ENCODE results near the gene RBM17.

- TF ChIP-seq, protein P1, sequence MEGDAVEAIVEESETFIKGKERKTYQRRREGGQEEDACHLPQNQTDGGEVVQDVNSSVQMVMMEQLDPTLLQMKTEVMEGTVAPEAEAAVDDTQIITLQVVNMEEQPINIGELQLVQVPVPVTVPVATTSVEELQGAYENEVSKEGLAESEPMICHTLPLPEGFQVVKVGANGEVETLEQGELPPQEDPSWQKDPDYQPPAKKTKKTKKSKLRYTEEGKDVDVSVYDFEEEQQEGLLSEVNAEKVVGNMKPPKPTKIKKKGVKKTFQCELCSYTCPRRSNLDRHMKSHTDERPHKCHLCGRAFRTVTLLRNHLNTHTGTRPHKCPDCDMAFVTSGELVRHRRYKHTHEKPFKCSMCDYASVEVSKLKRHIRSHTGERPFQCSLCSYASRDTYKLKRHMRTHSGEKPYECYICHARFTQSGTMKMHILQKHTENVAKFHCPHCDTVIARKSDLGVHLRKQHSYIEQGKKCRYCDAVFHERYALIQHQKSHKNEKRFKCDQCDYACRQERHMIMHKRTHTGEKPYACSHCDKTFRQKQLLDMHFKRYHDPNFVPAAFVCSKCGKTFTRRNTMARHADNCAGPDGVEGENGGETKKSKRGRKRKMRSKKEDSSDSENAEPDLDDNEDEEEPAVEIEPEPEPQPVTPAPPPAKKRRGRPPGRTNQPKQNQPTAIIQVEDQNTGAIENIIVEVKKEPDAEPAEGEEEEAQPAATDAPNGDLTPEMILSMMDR (IDR thresholded peaks at IDR 0.05), result no peak
- TF ChIP-seq ZFX (IDR thresholded peaks at IDR 0.05; ENCODE audit: borderline replicate concordance), result no peak
These were observed 9.3 kb downstream of the RBM17 start for GRCh38 chr10:6098156-6098555.

All from 22Rv1 (cell line).